Gastroesophageal sphincter (tissue), 3 donors: ENCODE results near the gene FGFR4.

Experiments
- CTCF ChIP-seq, 4 experiments: fragments of 200-600 bp in 2 of 4; fragments of 450-650 bp in 2 of 4; sonication (generic) in 1 of 4; IDR thresholded peaks; one replicate each; pipeline ENCODE4 v1.5.1; 2017 to 2019; ENCODE audit warnings: antibody characterized with exemption in 4 of 4, mild to moderate bottlenecking in 2 of 4, moderate library complexity in 2 of 4
- EP300 ChIP-seq: sonication (generic); formaldehyde crosslinking; IDR thresholded peaks from one replicate; pipeline ENCODE4 v1.6.1; 2017; ENCODE audit warnings: antibody characterized with exemption, mild to moderate bottlenecking
- POLR2A ChIP-seq, 2 donors: fragments of 450-650 bp; IDR thresholded peaks; one replicate each; pipeline ENCODE4 v1.6.1; 2017; ENCODE audit warnings: antibody characterized with exemption in 2 of 2, mild to moderate bottlenecking in 2 of 2, moderate library complexity in 1 of 2
- POLR2AphosphoS5 ChIP-seq: sonication (generic); formaldehyde crosslinking; IDR thresholded peaks from one replicate; pipeline ENCODE4 v1.6.1; 2017; ENCODE audit warnings: antibody characterized with exemption

GRCh38 chr5:177095088-177095669, 8.5 kb downstream of the FGFR4 start:
- TF ChIP-seq POLR2A (IDR thresholded peaks at IDR 0.05) (no peak), CTCF (IDR thresholded peaks at IDR 0.05) (no peak), POLR2AphosphoS5 (no peak), EP300 (no peak)
